Activated CD8-positive, alpha-beta T cell treated with anti-CD3 and anti-CD28 coated beads, Interleukin-2, amount 10 ng/mL, durations not matched to agents 7 days and 5 days (primary cell): ENCODE measurements around the gene AKT1. TPM values are rescaled to one million over a fixed set of nuclear protein-coding genes. Genes with fewer than 3 reads are reported as not detected.

Experiments used
- ATAC-seq: fragments of 150-1000 bp; cut with Tn5 transposase; one replicate; pipeline ENCODE4 v1.10.0; 2021; ENCODE audit warnings: moderate library complexity
- CTCF ChIA-PET: fragments of 350-600 bp; sonication (Branson Sonifier 250); formaldehyde crosslinking; loops from one replicate; lab custom pipeline; 2021; ENCODE audit warnings: antibody characterized with exemption; lab: Charles Lee
- POLR2A ChIA-PET: fragments of 350-600 bp; sonication (Branson Sonifier 250); formaldehyde crosslinking; loops from one replicate; lab custom pipeline; 2021; ENCODE audit warnings: antibody characterized with exemption; lab: Charles Lee
- DNase-seq: peaks from one replicate; pipeline ENCODE4 v3.0.0-alpha.2; 2020
- H3K27ac Mint-ChIP-seq: one replicate; pipeline ENCODE4 v1.8.0; 2021; ENCODE audit warnings: mild to moderate bottlenecking, mixed read lengths
- H3K27me3 Mint-ChIP-seq: one replicate; pipeline ENCODE4 v1.8.0; 2021; ENCODE audit warnings: low read depth, mixed read lengths
- H3K36me3 Mint-ChIP-seq: one replicate; pipeline ENCODE4 v1.8.0; 2021; ENCODE audit warnings: low read depth, mixed read lengths
- H3K4me1 Mint-ChIP-seq: one replicate; pipeline ENCODE4 v1.8.0; 2021; ENCODE audit warnings: low read depth, mixed read lengths
- H3K4me3 Mint-ChIP-seq: one replicate; pipeline ENCODE4 v1.8.0; 2021; ENCODE audit warnings: mild to moderate bottlenecking, mixed read lengths
- H3K9me3 Mint-ChIP-seq: one replicate; pipeline ENCODE4 v1.8.0; 2022; ENCODE audit warnings: mixed read lengths; ENCODE audit not compliant: insufficient read depth
- total RNA-seq, 2 experiments: library from RNA; stranded (reverse); gene quantifications; one replicate each; pipeline ENCODE4 v1.2.3, GENCODE V29; 2021

AKT1 gene
- total RNA-seq, 2 experiments from 2014 or later = 217 to 222 TPM

GRCh38 chr14:104728631-104729030 is 66.9 kb downstream of the AKT1 start:
- H3K27me3 Mint-ChIP-seq = no peaks in the 10 kb centered on the region
- POLR2A ChIA-PET = no interaction called here
- CTCF ChIA-PET = no interaction called here
- H3K9me3 Mint-ChIP-seq = no peaks in the 10 kb centered on the region
- no peak for ATAC-seq
- H3K4me3 Mint-ChIP-seq = no peak overlapping the region
- peak overlapping the region; percentile 26 for H3K27ac Mint-ChIP-seq
- DNase-seq = no peak
- peaks cover 3% of the 10 kb centered on the region for H3K4me1 Mint-ChIP-seq
- no peaks in the 10 kb centered on the region for H3K36me3 Mint-ChIP-seq

DNA sequence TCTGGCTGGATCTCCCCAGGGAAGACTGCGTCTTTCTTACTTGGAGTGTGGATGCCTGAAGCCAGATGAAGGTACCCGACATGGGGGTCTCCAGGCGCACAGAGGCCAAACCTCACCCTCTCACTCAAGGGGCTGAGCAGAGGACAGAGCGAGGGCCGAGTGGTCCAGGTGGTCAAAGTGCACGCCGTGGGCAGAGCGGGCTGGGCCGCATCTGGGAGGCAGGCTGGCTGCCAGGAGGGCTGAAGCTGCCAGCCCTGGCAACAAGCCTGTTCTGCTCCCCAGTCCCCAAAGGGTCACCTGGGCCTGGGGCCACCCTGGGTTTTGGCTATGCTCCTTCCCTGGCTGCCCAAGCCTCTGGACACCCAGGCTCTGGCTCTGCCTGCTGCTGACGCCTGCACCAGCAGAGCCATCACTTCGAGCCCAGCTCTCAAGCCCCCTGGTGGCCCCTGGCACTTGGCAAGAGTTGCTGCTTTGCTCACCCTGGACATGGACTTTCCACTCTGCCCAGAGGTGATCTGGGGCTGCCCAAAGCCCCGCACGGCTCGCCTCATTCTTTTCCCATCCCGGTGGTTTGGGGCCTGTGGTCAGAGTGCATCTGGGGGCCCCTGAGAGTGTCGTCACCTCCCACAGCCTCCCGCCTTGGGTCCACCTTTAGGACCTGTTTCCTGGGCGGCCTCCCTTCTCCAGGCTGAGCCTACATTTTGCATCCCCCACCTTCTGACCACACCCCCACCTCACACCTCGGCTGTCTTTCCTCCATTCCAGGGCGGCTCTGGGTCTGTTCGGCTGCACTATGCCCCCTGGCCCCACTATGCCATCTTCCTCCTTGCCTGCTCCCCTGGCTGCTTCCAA is 68.7 kb downstream of the AKT1 start:
- ChIA-PET CTCF (no interaction called here), POLR2A (interaction anchor here (0.8 to 1.4 kb wide), 2 partner anchors 18 to 26 kb away, joined by 3 read pairs; partner anchors contain the start of gene SIVA1)
- Mint-ChIP-seq H3K27ac (no peak overlapping the region), H3K27me3 (no peaks in the 10 kb centered on the region), H3K9me3 (no peaks in the 10 kb centered on the region), H3K4me1 (peaks cover 3% of the 10 kb centered on the region), H3K4me3 (no peak overlapping the region), H3K36me3 (no peaks in the 10 kb centered on the region)
- DNase-seq (no peak), ATAC-seq (no peak)

DNA sequence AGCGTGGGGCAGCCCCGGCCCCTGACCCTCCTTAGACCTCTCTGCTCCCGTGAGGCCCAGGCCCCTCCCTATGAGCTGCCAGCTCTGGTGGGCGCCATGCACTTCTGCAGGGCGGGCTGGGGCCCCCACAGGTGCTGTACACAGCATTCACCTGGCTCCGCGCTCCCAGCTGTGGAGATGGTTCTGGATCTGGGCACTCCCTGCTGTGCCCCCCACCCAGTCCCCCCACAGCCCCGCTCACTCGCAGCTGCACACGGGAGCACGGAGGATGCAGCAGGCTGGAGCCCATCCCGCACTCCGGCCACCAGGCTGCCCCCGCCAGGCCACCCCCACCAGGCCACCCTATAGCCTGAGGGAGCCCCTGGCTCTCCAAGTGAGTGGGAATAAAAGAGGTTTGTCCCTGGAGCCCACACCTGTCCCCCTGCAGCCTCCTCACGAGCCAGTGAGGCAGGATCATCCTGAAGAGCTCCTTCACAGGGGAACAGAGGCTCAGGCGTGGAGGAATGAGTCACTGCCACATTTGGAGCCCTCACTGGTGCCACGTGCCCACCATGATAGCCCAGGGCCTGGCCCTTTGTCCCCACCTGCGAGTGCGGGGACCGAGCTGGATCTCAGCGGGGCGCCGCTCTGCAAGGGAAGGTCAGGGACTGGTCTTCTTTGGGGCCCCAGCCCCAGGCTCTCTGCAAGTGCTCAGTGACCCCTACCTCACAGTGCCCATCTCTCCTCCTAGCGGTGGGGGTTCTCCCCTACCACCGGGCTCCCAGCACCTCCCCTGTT is 69.6 kb downstream of the AKT1 start:
- POLR2A ChIA-PET = interaction anchor here (0.8 to 1.4 kb wide), 2 partner anchors 17 to 27 kb away, joined by 3 read pairs; partner anchors contain the start of gene SIVA1
- Mint-ChIP-seq H3K36me3 (peaks cover 2% of the 10 kb centered on the region), H3K27ac (no peak overlapping the region), H3K4me3 (no peak overlapping the region), H3K4me1 (peaks cover 3% of the 10 kb centered on the region), H3K27me3 (no peaks in the 10 kb centered on the region), H3K9me3 (no peaks in the 10 kb centered on the region)
- ATAC-seq (no peak), DNase-seq (no peak)
- CTCF ChIA-PET = interaction anchor here (1.0 to 1.1 kb wide), 2 partner anchors 41 to 48 kb away, joined by 3 to 4 read pairs; no protein-coding TSS in a partner anchor

DNA sequence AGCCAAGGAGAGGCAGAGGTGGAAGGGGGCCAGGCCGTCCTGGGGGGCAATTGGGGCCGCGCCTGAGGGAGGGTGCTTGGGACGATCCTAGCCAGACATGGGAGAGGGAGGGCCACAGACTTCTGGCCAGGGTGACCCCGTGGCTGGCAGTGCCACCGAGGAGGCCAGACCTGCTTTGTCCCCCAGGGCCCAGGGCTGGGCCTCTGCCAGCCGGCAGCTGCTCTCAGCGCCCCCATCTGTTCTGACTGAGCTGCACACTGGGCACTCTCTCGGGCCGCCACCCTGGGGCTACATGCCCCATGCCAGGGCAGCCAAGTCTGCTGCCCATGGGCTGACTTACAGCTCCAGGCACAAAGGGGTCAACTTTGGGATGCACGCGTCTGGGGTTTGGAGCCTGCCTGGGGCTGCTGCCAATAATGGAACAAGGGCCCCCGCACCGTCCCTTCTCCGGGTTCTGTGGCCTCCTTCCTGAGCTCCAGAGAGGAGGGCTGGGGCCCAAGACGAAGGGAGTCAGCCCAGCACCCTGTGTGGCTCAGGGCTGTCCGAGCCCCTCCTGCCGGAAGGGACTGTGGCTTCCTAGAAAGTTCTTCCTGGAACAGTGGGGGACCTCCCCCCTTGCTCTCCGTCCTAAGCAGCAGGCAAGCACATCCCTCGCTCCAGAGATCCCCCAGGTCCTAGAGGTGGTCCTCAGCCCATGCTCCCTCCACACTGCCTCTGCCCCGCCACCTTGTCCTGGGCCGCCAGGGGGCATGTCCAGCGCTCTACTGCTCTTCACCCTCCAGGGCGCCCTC is 70.4 kb downstream of the AKT1 start:
- no peak for DNase-seq
- CTCF ChIA-PET = interaction anchor here (0.6 to 1.1 kb wide), 3 partner anchors 40 to 47 kb away, joined by 3 to 4 read pairs (median 3); no protein-coding TSS in a partner anchor
- Mint-ChIP-seq H3K4me3 (peak overlapping the region; percentile 52), H3K27me3 (no peaks in the 10 kb centered on the region), H3K27ac (no peak overlapping the region), H3K4me1 (peaks cover 3% of the 10 kb centered on the region), H3K36me3 (peaks cover 2% of the 10 kb centered on the region), H3K9me3 (no peaks in the 10 kb centered on the region)
- ATAC-seq = no peak
- POLR2A ChIA-PET = interaction anchor here (1.0 to 1.4 kb wide), 2 partner anchors 16 to 27 kb away, joined by 3 to 6 read pairs; partner anchors contain the start of gene SIVA1

DNA sequence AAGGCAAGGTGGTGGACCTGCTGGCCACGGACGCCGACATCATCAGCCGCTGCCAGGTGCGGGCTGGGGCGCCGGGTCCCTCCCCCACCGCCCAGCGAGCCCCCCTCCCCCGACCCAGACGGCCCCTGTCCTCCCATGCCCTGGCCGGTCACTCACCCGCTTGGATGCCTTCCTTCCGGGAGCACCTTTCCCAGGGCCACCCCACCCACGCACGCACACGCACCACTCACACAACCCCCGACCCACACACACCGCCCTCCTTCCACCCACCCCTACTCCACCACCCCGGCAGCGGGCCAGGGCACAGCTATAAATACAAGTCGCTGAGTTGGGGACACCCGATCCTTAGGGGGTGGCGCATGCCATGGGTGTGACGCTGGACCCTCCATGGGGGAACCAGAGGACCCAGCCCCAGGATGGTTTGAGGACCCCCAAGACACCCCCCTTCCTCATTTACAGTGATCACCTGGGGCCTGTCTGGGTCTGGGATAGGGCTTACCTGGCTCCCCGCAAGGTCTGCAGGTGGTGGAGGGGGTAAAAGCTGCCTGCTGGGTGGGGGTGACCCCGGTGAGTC is 71.1 kb downstream of the AKT1 start:
- no peak overlapping the region for H3K27ac Mint-ChIP-seq
- H3K36me3 Mint-ChIP-seq = peaks cover 6% of the 10 kb centered on the region
- no peaks in the 10 kb centered on the region for H3K27me3 Mint-ChIP-seq
- peak overlapping the region; percentile 52 for H3K4me3 Mint-ChIP-seq
- ATAC-seq (peak; percentile 2), DNase-seq (peak; percentile 29)
- POLR2A ChIA-PET = interaction anchor here (1.0 kb wide), 1 partner anchor 28 kb away, joined by 6 read pairs; the partner anchor contains the start of gene SIVA1
- peaks cover 3% of the 10 kb centered on the region for H3K4me1 Mint-ChIP-seq
- no peaks in the 10 kb centered on the region for H3K9me3 Mint-ChIP-seq
- CTCF ChIA-PET = interaction anchor here (0.6 to 1.5 kb wide), 4 partner anchors 9 to 46 kb away, joined by 3 to 4 read pairs (median 4); no protein-coding TSS in a partner anchor

DNA sequence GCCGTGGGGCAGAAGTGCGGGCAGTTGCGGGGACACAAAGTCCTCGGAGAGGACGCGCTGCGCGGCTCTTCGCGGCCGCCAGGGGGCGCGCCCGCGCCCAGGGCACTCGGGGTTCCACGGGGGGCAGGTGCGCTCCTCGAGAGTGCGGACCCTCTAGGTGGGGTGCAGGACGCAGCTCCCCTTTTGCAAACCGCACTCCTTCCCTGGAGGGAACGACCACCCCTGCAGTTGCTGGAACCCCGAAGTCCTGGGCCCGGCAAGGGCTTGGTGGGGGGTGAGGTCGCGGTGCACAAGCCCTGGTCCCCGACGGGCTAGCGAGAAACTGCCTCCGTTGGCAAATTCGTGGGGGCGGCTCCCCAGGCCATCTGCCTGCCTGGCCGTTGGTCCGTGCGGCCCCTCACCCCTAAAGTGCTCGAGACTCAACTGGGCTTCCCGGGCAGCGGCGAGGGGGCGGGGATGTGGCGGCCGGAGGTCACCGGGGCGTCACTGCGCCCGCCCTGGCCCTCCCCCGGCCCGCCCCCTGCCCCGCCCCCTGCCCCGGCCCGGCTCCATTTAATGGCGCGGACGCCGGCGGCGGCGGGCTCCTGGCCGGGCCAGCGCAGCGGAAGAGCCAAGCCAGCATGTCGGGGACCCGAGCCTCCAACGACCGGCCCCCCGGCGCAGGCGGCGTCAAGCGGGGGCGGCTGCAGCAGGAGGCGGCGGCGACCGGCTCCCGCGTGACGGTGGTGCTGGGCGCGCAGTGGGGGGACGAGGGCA is 71.7 kb downstream of the AKT1 start, which contains the start of gene ADSS1:
ADSS1 (plus strand) TSS at position 579 of the 756 bp plus-strand sequence; CDS start at position 621, 42 bp downstream.
- peak; percentile 78 for ATAC-seq
- CTCF ChIA-PET = interaction anchor here (0.6 to 1.5 kb wide), 9 partner anchors 10 to 65 kb away, joined by 3 to 4 read pairs (median 3); no protein-coding TSS in a partner anchor

GRCh38 chr14:104722938-104723650 is 72.5 kb downstream of the AKT1 start:
- ChIA-PET CTCF (interaction anchor here (0.6 to 1.5 kb wide), 9 partner anchors 11 to 64 kb away, joined by 3 to 4 read pairs (median 3); no protein-coding TSS in a partner anchor), POLR2A (no interaction called here)
- H3K4me3 Mint-ChIP-seq = no peak overlapping the region
- H3K9me3 Mint-ChIP-seq = no peaks in the 10 kb centered on the region
- H3K27me3 Mint-ChIP-seq = no peaks in the 10 kb centered on the region
- no peak overlapping the region for H3K27ac Mint-ChIP-seq
- H3K4me1 Mint-ChIP-seq = peaks cover 3% of the 10 kb centered on the region
- H3K36me3 Mint-ChIP-seq = peaks cover 6% of the 10 kb centered on the region
- no peak for DNase-seq
- no peak for ATAC-seq

More for the DNA sequence above, 71.7 kb downstream of the AKT1 start, which contains the start of gene ADSS1:
- Mint-ChIP-seq H3K9me3 (no peaks in the 10 kb centered on the region), H3K4me1 (peaks cover 3% of the 10 kb centered on the region), H3K4me3 (peak within 1 kb of the TSS; percentile 64), H3K27me3 (no peaks in the 10 kb centered on the region), H3K27ac (peak within 1 kb of the TSS; percentile 46), H3K36me3 (peaks cover 6% of the 10 kb centered on the region)
- peak; percentile 69 for DNase-seq
- POLR2A ChIA-PET = interaction anchor here (1.0 kb wide), 1 partner anchor 29 kb away, joined by 6 read pairs; the partner anchor contains the start of gene SIVA1

- Mint-ChIP-seq H3K4me1 (peaks cover 3% of the 10 kb centered on the region), H3K27me3 (no peaks in the 10 kb centered on the region), H3K9me3 (no peaks in the 10 kb centered on the region), H3K36me3 (peaks cover 9% of the 10 kb centered on the region), H3K4me3 (no peak overlapping the region), H3K27ac (no peak overlapping the region)
- CTCF ChIA-PET = interaction anchor here (0.6 to 1.2 kb wide), 2 partner anchors 11 to 56 kb away, joined by 3 read pairs; no protein-coding TSS in a partner anchor
- DNase-seq (no peak), ATAC-seq (no peak)
- POLR2A ChIA-PET = no interaction called here
Measured at GRCh38 chr14:104721505-104722431, 73.8 kb downstream of the AKT1 start.
